Sigmoid colon (tissue), 4 donors: ENCODE data around the gene ANXA2.
"Not testable (repeated sequence)": the region's sequence is repeated elsewhere in the genome, so short reads cannot be mapped to it uniquely, and the experiment has no call there.

ENCODE experiments used
- CTCF ChIP-seq, 4 experiments: fragments of 450-650 bp in 3 of 4; fragments of 200-600 bp in 1 of 4; IDR thresholded peaks; one replicate each; pipeline ENCODE4 v1.5.1; 2016 to 2019; ENCODE audit warnings: antibody characterized with exemption in 4 of 4, mild to moderate bottlenecking in 3 of 4, moderate library complexity in 2 of 4
- EP300 ChIP-seq, 4 donors: sonication (generic); formaldehyde crosslinking; IDR thresholded peaks; one replicate each; pipeline ENCODE4 v1.6.1; 2017; ENCODE audit warnings: antibody characterized with exemption in 4 of 4
- POLR2A ChIP-seq, 2 donors: fragments of 450-650 bp; IDR thresholded peaks; one replicate each; pipeline ENCODE4 v1.6.1; 2016; ENCODE audit warnings: antibody characterized with exemption in 2 of 2, mild to moderate bottlenecking in 2 of 2, moderate library complexity in 2 of 2
- POLR2AphosphoS5 ChIP-seq, 4 donors: sonication (generic); formaldehyde crosslinking; IDR thresholded peaks; one replicate each; pipeline ENCODE4 v1.6.1; 2017; ENCODE audit warnings: antibody characterized with exemption in 4 of 4

- TF ChIP-seq CTCF, POLR2A, POLR2AphosphoS5, EP300 (IDR thresholded peaks at IDR 0.05): not testable (repeated sequence)
Observed at GRCh38 chr15:60410350-60410749, 12.6 kb upstream of the ANXA2 start.
